Vagina (tissue), 2 donors: ENCODE measurements around the gene BMPR1A. TPM values are rescaled to one million over a fixed set of nuclear protein-coding genes. Genes with fewer than 3 reads are reported as not detected.

ENCODE experiments used
- DNase-seq, 2 donors: peaks; one replicate each; pipeline ENCODE4 v3.0.0-alpha.2; 2017; ENCODE audit errors: extremely low spot score in 2 of 2
- H3K27ac ChIP-seq: fragments of 200-600 bp; sonication (generic); one replicate; pipeline ENCODE4 v1.5.1; 2019
- H3K27me3 ChIP-seq: fragments of 200-600 bp; sonication (generic); one replicate; pipeline ENCODE4 v1.5.1; 2019
- H3K36me3 ChIP-seq, 2 donors: fragments of 200-600 bp; sonication (generic); one replicate each; pipeline ENCODE4 v1.5.1; 2017 to 2019
- H3K4me1 ChIP-seq: fragments of 200-600 bp; sonication (generic); one replicate; pipeline ENCODE4 v1.5.1; 2019
- H3K4me3 ChIP-seq, 2 donors: fragments of 200-600 bp; sonication (generic); 1 replicate in 1 of 2; 2 replicates in 1 of 2; pipeline ENCODE4 v1.5.1; 2016 to 2019
- H3K9me3 ChIP-seq: fragments of 200-600 bp; sonication (generic); one replicate; pipeline ENCODE4 v1.5.1; 2019
- CTCF ChIP-seq, 3 experiments: fragments of 450-650 bp in 2 of 3; fragments of 200-600 bp in 1 of 3; sonication (generic) in 1 of 3; IDR thresholded peaks; one replicate each; pipeline ENCODE4 v1.5.1; 2017 to 2019; ENCODE audit warnings: antibody characterized with exemption in 3 of 3, mild to moderate bottlenecking in 2 of 3, moderate library complexity in 2 of 3
- POLR2A ChIP-seq, 2 donors: fragments of 450-650 bp; IDR thresholded peaks; one replicate each; pipeline ENCODE4 v1.6.1; 2017; ENCODE audit warnings: antibody characterized with exemption in 2 of 2, mild to moderate bottlenecking in 2 of 2, moderate library complexity in 2 of 2
- POLR2AphosphoS5 ChIP-seq, 2 donors: sonication (generic); formaldehyde crosslinking; IDR thresholded peaks; one replicate each; pipeline ENCODE4 v1.9.0; 2017; ENCODE audit warnings: antibody characterized with exemption in 2 of 2, mild to moderate bottlenecking in 2 of 2, low read depth in 1 of 2; ENCODE audit not compliant: insufficient read depth in 1 of 2
- intact Hi-C: fragments of 100-400 bp; cut with DNase I; formaldehyde crosslinking; loops from one replicate; pipeline ENCODE4 v1.15.1; 2023
- total RNA-seq: library from RNA; depleted of rRNA; stranded (reverse); fragments of >200 nt; gene quantifications from one replicate; pipeline ENCODE4 v1.2.3, GENCODE V29; 2016

Gene BMPR1A
- total RNA-seq, 1 donor from 2014 or later, result 33.1 TPM

GRCh38 chr10:86765548-86765947 is 9.1 kb downstream of the BMPR1A start:
- no peaks in the 10 kb centered on the region for H3K27me3 ChIP-seq
- H3K4me3 ChIP-seq, result no peak overlapping the region
- H3K4me1 ChIP-seq, result peaks cover 46% of the 10 kb centered on the region
- H3K27ac ChIP-seq, result no peak overlapping the region
- no peaks in the 10 kb centered on the region for H3K9me3 ChIP-seq
- TF ChIP-seq CTCF (IDR thresholded peaks at IDR 0.05) (no peak), POLR2AphosphoS5 (IDR thresholded peaks at IDR 0.05; ENCODE audit: insufficient read depth in 1 of 2, low read depth in 1 of 2) (no peak), POLR2A (IDR thresholded peaks at IDR 0.05) (no peak)
- intact Hi-C loops, result no loop called here
- H3K36me3 ChIP-seq, result no peaks in the 10 kb centered on the region
- no peak for DNase-seq

- TF ChIP-seq CTCF (IDR thresholded peaks at IDR 0.05) (no peak), POLR2AphosphoS5 (IDR thresholded peaks at IDR 0.05; ENCODE audit: insufficient read depth in 1 of 2, low read depth in 1 of 2) (no peak), POLR2A (IDR thresholded peaks at IDR 0.05) (no peak)
- Histone ChIP-seq H3K36me3 (no peaks in the 10 kb centered on the region), H3K4me1 (peaks cover 32% of the 10 kb centered on the region), H3K9me3 (no peaks in the 10 kb centered on the region), H3K4me3 (no peak overlapping the region), H3K27ac (no peak overlapping the region), H3K27me3 (no peaks in the 10 kb centered on the region)
- intact Hi-C loops, result no loop called here
- no peak for DNase-seq
These were observed 12.1 kb downstream of the BMPR1A start for GRCh38 chr10:86768412-86769062.

GRCh38 chr10:86769991-86770390 is 13.6 kb downstream of the BMPR1A start:
- peaks cover 39% of the 10 kb centered on the region for H3K4me1 ChIP-seq
- no peak overlapping the region for H3K27ac ChIP-seq
- no peak overlapping the region for H3K4me3 ChIP-seq
- H3K36me3 ChIP-seq, result no peaks in the 10 kb centered on the region
- H3K27me3 ChIP-seq, result no peaks in the 10 kb centered on the region
- TF ChIP-seq POLR2A (IDR thresholded peaks at IDR 0.05) (no peak), POLR2AphosphoS5 (IDR thresholded peaks at IDR 0.05; ENCODE audit: insufficient read depth in 1 of 2, low read depth in 1 of 2) (no peak), CTCF (IDR thresholded peaks at IDR 0.05) (no peak)
- intact Hi-C loops, result no loop called here
- DNase-seq, result no peak
- no peaks in the 10 kb centered on the region for H3K9me3 ChIP-seq

- no peak overlapping the region for H3K4me3 ChIP-seq
- H3K27ac ChIP-seq, result no peak overlapping the region
- no peak for DNase-seq
- intact Hi-C loops, result no loop called here
- no peaks in the 10 kb centered on the region for H3K36me3 ChIP-seq
- TF ChIP-seq POLR2A (IDR thresholded peaks at IDR 0.05) (no peak), POLR2AphosphoS5 (IDR thresholded peaks at IDR 0.05; ENCODE audit: insufficient read depth in 1 of 2, low read depth in 1 of 2) (no peak), CTCF (IDR thresholded peaks at IDR 0.05) (no peak)
- H3K4me1 ChIP-seq, result peaks cover 44% of the 10 kb centered on the region
- no peaks in the 10 kb centered on the region for H3K27me3 ChIP-seq
- H3K9me3 ChIP-seq, result no peaks in the 10 kb centered on the region
These were observed 14.1 kb downstream of the BMPR1A start for GRCh38 chr10:86770412-86770960.

- Histone ChIP-seq H3K4me3 (no peak overlapping the region), H3K27me3 (no peaks in the 10 kb centered on the region), H3K9me3 (no peaks in the 10 kb centered on the region), H3K4me1 (peaks cover 40% of the 10 kb centered on the region), H3K36me3 (no peaks in the 10 kb centered on the region), H3K27ac (no peak overlapping the region)
- intact Hi-C loops, result no loop called here
- no peak for DNase-seq
- no peak for TF ChIP-seq POLR2AphosphoS5 (IDR thresholded peaks at IDR 0.05; ENCODE audit: insufficient read depth in 1 of 2, low read depth in 1 of 2)
- TF ChIP-seq POLR2A (IDR thresholded peaks at IDR 0.05), result no peak
- TF ChIP-seq CTCF (IDR thresholded peaks at IDR 0.05), result no peak
These were observed 17.1 kb downstream of the BMPR1A start for GRCh38 chr10:86773498-86773897.
